ENCODE data around the gene WWTR1. TPM values are rescaled to one million over a fixed set of nuclear protein-coding genes. Genes with fewer than 3 reads are reported as not detected.

The WWTR1 gene
- total RNA-seq, 6 donors from 2014 or later, result 77.5 to 119 (median 107) TPM

DNA sequence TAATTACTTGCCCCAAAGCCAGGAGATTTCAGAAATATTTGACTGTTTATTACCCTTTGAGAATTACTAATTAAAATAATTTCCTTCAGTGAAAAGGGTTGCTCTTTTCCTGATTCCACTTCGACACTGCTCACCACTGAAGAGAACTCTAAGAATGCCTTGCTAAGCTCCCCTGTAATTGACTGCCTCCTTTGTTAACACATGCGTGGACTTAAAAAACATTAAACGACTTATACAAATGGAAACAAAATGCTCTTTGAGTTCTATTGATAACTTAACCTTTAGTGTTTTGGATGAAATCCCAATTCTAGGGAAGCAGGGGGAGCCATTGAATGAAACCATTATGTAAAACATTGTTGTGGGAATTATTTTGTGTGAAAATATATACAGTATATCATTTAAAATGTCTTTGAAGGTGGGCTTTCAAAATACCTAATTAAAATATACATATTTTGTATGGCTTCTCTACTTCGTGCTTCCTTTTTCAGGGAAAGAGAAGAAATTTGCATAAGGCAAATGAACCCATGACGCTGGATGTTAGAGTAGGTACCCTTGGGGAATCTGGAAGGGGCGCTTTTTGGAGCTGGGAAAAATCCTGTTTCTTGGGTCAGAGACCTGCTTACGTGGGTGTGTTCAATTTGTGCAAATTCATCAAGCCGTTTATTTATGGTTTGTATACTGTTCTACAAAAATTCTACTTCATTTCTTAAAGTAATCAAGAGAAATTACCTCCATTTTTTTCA lies 64.2 kb downstream of the WWTR1 start:
- Histone ChIP-seq H3K4me1 (peaks cover 12 to 59% (median 23%) of the 10 kb centered on the region in 4 donors), H3K36me3 (no peaks in the 10 kb centered on the region), H3K4me3 (no peak overlapping the region), H3K27me3 (no peaks in the 10 kb centered on the region), H3K27ac (no peak overlapping the region), H3K9me3 (no peaks in the 10 kb centered on the region)
- TF ChIP-seq POLR2AphosphoS5 (IDR thresholded peaks at IDR 0.05), result no peak
- no peak for TF ChIP-seq EP300 (IDR thresholded peaks at IDR 0.05)
- TF ChIP-seq POLR2A (IDR thresholded peaks at IDR 0.05), result no peak
- TF ChIP-seq, protein P1, sequence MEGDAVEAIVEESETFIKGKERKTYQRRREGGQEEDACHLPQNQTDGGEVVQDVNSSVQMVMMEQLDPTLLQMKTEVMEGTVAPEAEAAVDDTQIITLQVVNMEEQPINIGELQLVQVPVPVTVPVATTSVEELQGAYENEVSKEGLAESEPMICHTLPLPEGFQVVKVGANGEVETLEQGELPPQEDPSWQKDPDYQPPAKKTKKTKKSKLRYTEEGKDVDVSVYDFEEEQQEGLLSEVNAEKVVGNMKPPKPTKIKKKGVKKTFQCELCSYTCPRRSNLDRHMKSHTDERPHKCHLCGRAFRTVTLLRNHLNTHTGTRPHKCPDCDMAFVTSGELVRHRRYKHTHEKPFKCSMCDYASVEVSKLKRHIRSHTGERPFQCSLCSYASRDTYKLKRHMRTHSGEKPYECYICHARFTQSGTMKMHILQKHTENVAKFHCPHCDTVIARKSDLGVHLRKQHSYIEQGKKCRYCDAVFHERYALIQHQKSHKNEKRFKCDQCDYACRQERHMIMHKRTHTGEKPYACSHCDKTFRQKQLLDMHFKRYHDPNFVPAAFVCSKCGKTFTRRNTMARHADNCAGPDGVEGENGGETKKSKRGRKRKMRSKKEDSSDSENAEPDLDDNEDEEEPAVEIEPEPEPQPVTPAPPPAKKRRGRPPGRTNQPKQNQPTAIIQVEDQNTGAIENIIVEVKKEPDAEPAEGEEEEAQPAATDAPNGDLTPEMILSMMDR (IDR thresholded peaks at IDR 0.05), result no peak
- DNase-seq (no peak), ATAC-seq (ENCODE audit: low FRiP score in 2 of 2) (no peak)
- 86 to 89% methylated on average over 8 of the region's 8 CpGs for WGBS, 2 donors

DNA sequence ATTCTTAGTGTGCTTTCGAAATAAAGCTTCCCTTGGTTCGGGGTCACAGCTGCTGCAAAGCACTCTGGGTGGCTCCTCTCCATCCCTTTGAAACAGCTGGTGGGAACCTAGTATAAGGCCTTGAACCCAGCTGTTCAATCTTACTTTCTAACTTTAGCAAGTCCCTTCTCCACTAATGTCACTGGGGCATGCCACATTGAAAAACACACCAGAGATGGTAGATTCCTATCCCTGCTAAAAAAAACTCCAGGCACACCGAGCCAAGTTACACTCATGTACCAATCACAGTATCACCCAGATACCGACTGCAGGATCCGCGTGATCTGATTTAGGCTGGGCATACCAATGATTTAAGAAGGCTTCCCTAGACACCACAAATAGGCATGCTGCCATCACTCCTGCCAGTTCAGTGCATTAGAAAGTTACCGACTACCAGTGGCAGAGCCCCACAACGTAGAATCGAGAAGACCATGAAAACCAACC lies 65.0 kb downstream of the WWTR1 start:
- no peak for DNase-seq
- TF ChIP-seq POLR2AphosphoS5 (IDR thresholded peaks at IDR 0.05) (no peak), EP300 (IDR thresholded peaks at IDR 0.05) (no peak), POLR2A (IDR thresholded peaks at IDR 0.05) (no peak)
- TF ChIP-seq, protein P1 (IDR thresholded peaks at IDR 0.05), result no peak
- H3K4me3 ChIP-seq, result no peak overlapping the region
- ATAC-seq (ENCODE audit: low FRiP score in 2 of 2), result no peak
- H3K36me3 ChIP-seq, result no peaks in the 10 kb centered on the region
- H3K4me1 ChIP-seq, result peaks cover 12 to 66% (median 27%) of the 10 kb centered on the region in 4 donors
- WGBS, 2 donors, result 73 to 76% methylated on average over 9 of the region's 9 CpGs
- no peaks in the 10 kb centered on the region for H3K27me3 ChIP-seq
- no peaks in the 10 kb centered on the region for H3K9me3 ChIP-seq
- peak overlapping the region in 1 of 4 donors; percentile 40 for H3K27ac ChIP-seq

DNA sequence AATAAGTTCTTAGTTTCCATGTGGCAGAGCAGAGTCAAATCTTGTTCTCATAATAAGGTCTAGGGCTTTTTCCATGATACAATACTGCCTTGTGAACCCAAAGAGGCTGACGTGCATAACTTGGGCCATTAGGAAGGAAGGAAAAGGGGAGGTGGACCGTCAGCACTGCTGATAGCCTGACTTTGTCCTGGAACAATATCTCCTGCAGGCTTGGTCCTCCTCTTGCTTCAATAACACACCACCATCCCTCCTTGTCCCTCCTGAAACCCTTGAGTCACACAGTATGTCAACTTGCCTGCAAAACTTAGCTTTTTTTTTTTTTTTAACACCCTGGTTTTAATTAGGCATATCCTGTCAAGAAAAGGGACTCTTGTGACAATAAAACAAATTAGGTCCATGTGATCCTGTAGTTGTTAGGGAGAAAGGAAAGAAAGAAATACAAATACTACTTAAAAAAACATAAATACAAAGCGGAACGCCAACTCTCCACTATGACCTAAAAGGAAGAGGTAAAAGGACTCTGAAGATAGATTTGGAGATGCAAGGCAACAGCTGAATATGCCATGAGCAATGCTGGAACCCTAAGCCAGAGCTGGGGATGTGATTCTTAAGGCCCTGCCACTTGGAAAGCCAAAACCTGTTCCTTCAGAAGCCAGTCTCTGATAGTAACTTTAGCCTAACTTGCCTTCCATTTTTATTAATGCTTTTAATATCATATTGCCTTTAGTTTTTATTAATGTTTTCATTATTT lies 67.0 kb downstream of the WWTR1 start:
- 79 to 81% methylated on average over 4 of the region's 4 CpGs for WGBS, 2 donors
- TF ChIP-seq, protein P1 (IDR thresholded peaks at IDR 0.05), result no peak
- TF ChIP-seq EP300 (IDR thresholded peaks at IDR 0.05) (no peak), POLR2A (IDR thresholded peaks at IDR 0.05) (no peak), POLR2AphosphoS5 (IDR thresholded peaks at IDR 0.05) (peak in 1 of 2 donors; percentile 17)
- ATAC-seq (ENCODE audit: low FRiP score in 2 of 2) (no peak), DNase-seq (no peak)
- peaks cover 7 to 63% (median 26%) of the 10 kb centered on the region in 4 donors for H3K4me1 ChIP-seq
- no peaks in the 10 kb centered on the region for H3K36me3 ChIP-seq
- H3K27ac ChIP-seq, result peak overlapping the region in 2 of 4 donors; percentile 14 to 44
- H3K4me3 ChIP-seq, result no peak overlapping the region
- H3K9me3 ChIP-seq, result no peaks in the 10 kb centered on the region
- H3K27me3 ChIP-seq, result no peaks in the 10 kb centered on the region

DNA sequence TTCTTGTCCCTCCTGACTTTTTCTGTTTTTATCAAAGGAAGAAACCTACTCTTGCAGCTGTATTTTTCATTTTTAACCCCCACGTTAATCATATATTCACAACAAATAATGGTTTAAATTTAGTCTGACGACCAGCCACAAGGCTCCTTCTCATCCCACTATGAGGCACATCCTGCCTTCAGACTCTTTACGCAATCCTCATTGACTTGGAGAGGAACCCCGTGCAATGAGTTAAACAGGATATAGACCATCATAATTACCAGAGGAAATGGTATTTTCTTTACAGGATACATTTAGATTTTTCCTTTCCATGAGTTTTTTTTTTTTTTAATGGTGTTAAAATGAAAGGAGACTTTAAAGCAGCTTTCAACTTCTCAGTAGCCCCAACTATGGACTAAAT lies 68.5 kb downstream of the WWTR1 start:
- 33 to 34% methylated on average over 4 of the region's 4 CpGs for WGBS, 2 donors
- Histone ChIP-seq H3K27me3 (no peaks in the 10 kb centered on the region), H3K4me1 (peaks cover 2 to 63% (median 30%) of the 10 kb centered on the region in 4 donors), H3K9me3 (no peaks in the 10 kb centered on the region), H3K4me3 (no peak overlapping the region), H3K27ac (peak overlapping the region in 2 of 4 donors; percentile 15 to 67), H3K36me3 (no peaks in the 10 kb centered on the region)
- ATAC-seq (ENCODE audit: low FRiP score in 2 of 2) (no peak), DNase-seq (no peak)
- peak in 1 of 4 donors; percentile 6 for TF ChIP-seq EP300 (IDR thresholded peaks at IDR 0.05)
- TF ChIP-seq, protein P1 (IDR thresholded peaks at IDR 0.05), result no peak

Data from upper lobe of left lung (tissue), 6 donors.